Colonic mucosa (tissue), 4 donors: ENCODE measurements around the gene CHTF18. TPM values are rescaled to one million over a fixed set of nuclear protein-coding genes. Genes with fewer than 3 reads are reported as not detected.

Experiments used
- DNase-seq: peaks from one replicate; pipeline ENCODE4 v3.0.0-alpha.2; 2020
- H3K27ac ChIP-seq: fragments of 200-600 bp; one replicate; pipeline ENCODE4 v1.8.0; 2021
- H3K27me3 ChIP-seq: fragments of 200-600 bp; one replicate; pipeline ENCODE4 v1.8.0; 2021
- H3K36me3 ChIP-seq: fragments of 200-600 bp; one replicate; pipeline ENCODE4 v1.8.0; 2021
- H3K4me1 ChIP-seq: fragments of 200-600 bp; one replicate; pipeline ENCODE4 v1.8.0; 2021; ENCODE audit warnings: mild to moderate bottlenecking
- H3K4me3 ChIP-seq: fragments of 200-600 bp; one replicate; pipeline ENCODE4 v1.8.0; 2021
- H3K9ac ChIP-seq, 2 donors: one replicate each; pipeline ENCODE4 v1.7.0; 2013; ENCODE audit warnings: control low read depth in 2 of 2, low read depth in 2 of 2, low read length in 2 of 2
- H3K9me3 ChIP-seq: fragments of 200-600 bp; one replicate; pipeline ENCODE4 v1.8.0; 2021
- CTCF ChIP-seq: fragments of 200-600 bp; IDR thresholded peaks from one replicate; pipeline ENCODE4 v1.8.0; 2022; ENCODE audit warnings: antibody characterized with exemption, mild to moderate bottlenecking
- intact Hi-C: fragments of 100-400 bp; cut with DNase I; formaldehyde crosslinking; loops from one replicate; pipeline ENCODE4 v1.14.1; 2022
- total RNA-seq, 2 donors: library from RNA; stranded (reverse); fragmentation: NEBNext Ultra II Directional in 1 of 2; extraction: Animal tissue kit (Norgen Biotek cat#: 25700) in 1 of 2; gene quantifications; one replicate each; pipeline ENCODE4 v1.2.1, GENCODE V29; 2021
- donor health status: healthy.
- donor health status: DM: no; HTN: no; CAD: no.
- donor health status: DM: no; HTN: no; CAD: no.

CHTF18 gene
- total RNA-seq, 2 donors from 2014 or later: 16.5 to 111 TPM

DNA sequence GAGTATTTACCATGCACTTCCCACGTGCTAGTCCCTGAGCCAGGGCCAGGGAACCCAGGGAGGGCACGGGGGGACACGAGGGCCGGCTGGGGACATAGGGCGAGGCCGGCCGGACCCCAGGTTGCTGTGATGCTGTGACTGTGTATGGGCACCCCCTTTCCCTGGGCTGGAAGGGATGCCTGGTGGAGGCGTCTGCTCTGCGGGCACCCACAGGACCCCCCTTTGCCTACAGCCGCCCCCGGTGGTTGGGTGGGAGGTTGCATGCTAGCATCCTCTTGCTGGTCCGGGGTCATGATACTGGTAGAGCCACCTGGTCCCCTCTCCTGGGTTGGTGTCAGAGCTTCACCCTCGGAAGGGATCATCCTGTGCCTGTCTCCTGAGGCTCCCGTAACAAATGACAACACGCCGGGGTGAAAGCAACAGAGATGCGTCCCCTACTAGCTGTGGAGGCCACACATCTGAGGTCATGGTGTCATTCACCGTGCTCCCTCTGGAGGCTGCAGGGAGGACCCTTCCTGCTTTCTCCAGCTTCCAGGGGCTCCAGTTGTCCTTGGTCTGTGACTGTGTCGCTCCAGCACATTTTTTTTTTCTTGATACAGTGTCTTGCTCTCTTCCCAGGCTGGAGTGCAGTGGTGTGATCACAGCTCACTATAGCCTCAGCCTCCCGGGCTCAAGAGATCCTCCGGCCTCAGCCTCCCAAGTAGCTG lies 44.5 kb upstream of the CHTF18 start:
- no peaks in the 10 kb centered on the region for H3K27me3 ChIP-seq
- H3K9me3 ChIP-seq: no peaks in the 10 kb centered on the region
- no peak overlapping the region for H3K4me3 ChIP-seq
- no peak for TF ChIP-seq CTCF
- no peak overlapping the region for H3K27ac ChIP-seq
- no peaks in the 10 kb centered on the region for H3K36me3 ChIP-seq
- DNase-seq: no peak
- intact Hi-C loops: no loop called here
- peaks cover 6% of the 10 kb centered on the region for H3K4me1 ChIP-seq
- H3K9ac ChIP-seq: no peak overlapping the region

- Histone ChIP-seq H3K4me3 (no peak overlapping the region), H3K9me3 (no peaks in the 10 kb centered on the region), H3K27me3 (no peaks in the 10 kb centered on the region), H3K9ac (no peak overlapping the region), H3K36me3 (no peaks in the 10 kb centered on the region), H3K4me1 (no peaks in the 10 kb centered on the region), H3K27ac (no peak overlapping the region)
- TF ChIP-seq CTCF: no peak
- DNase-seq: no peak
- intact Hi-C loops: no loop called here
Measured at GRCh38 chr16:745739-746138, 42.7 kb upstream of the CHTF18 start.

- Histone ChIP-seq H3K27me3 (no peaks in the 10 kb centered on the region), H3K9me3 (no peaks in the 10 kb centered on the region), H3K4me3 (no peak overlapping the region), H3K27ac (no peak overlapping the region), H3K4me1 (no peaks in the 10 kb centered on the region), H3K9ac (no peak overlapping the region), H3K36me3 (no peaks in the 10 kb centered on the region)
- no peak for DNase-seq
- intact Hi-C loops: no loop called here
- TF ChIP-seq CTCF: no peak
Measured at GRCh38 chr16:746637-747036, 41.8 kb upstream of the CHTF18 start.

- no peak overlapping the region for H3K9ac ChIP-seq
- no peak overlapping the region for H3K27ac ChIP-seq
- no peak for TF ChIP-seq CTCF
- intact Hi-C loops: no loop called here
- H3K4me3 ChIP-seq: no peak overlapping the region
- no peaks in the 10 kb centered on the region for H3K9me3 ChIP-seq
- DNase-seq: no peak
- H3K4me1 ChIP-seq: no peaks in the 10 kb centered on the region
- no peaks in the 10 kb centered on the region for H3K36me3 ChIP-seq
- H3K27me3 ChIP-seq: peaks cover 8% of the 10 kb centered on the region
Measured at GRCh38 chr16:747978-748746, 40.3 kb upstream of the CHTF18 start.

DNA sequence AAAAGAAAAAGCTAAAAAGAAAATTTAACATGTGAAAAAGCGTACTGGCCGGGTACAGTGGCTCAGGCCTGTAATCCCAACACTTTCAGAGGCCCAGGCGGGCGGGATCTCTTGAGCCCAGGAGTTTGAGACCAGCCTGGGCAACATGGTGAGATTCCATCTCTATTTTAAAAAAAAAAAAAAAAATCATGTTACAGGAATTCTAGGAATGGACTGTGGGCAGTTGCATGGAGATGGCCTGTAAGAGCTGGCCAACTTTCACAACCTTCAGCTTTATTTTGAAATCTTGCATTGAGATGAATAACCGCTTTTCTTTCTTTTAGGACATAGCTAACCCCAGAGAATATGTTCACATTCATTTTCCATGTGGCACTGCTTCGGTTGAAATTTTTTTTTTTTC lies 39.4 kb upstream of the CHTF18 start:
- intact Hi-C loops: no loop called here
- no peak for TF ChIP-seq CTCF

More for the DNA sequence above, 39.4 kb upstream of the CHTF18 start:
- Histone ChIP-seq H3K27ac (no peak overlapping the region), H3K36me3 (no peaks in the 10 kb centered on the region), H3K9ac (no peak overlapping the region), H3K4me1 (no peaks in the 10 kb centered on the region), H3K9me3 (no peaks in the 10 kb centered on the region), H3K4me3 (no peak overlapping the region), H3K27me3 (peaks cover 12% of the 10 kb centered on the region)
- DNase-seq: no peak
